Right lobe of liver (tissue), 4 donors: ENCODE data around the gene CYTH1.

Experiments
- POLR2A ChIP-seq: fragments of 450-650 bp; IDR thresholded peaks from one replicate; pipeline ENCODE4 v1.6.1; 2017; ENCODE audit warnings: antibody characterized with exemption, mild to moderate bottlenecking
- TF ChIP-seq, protein P1 (sequence below), 4 donors: fragments of 200-600 bp in 3 of 4; fragments of 450-650 bp in 1 of 4; IDR thresholded peaks; one replicate each; pipeline versions ENCODE4 v1.5.1 to v1.8.0; 2016 to 2022; ENCODE audit warnings: antibody characterized with exemption in 4 of 4, mild to moderate bottlenecking in 2 of 4
- donor health status: DM: no; HTN: no; CAD: no.
- donor health status: DM: no; HTN: no; CAD: no.
- donor health status: DM: no; HTN: yes; CAD: no.

DNA sequence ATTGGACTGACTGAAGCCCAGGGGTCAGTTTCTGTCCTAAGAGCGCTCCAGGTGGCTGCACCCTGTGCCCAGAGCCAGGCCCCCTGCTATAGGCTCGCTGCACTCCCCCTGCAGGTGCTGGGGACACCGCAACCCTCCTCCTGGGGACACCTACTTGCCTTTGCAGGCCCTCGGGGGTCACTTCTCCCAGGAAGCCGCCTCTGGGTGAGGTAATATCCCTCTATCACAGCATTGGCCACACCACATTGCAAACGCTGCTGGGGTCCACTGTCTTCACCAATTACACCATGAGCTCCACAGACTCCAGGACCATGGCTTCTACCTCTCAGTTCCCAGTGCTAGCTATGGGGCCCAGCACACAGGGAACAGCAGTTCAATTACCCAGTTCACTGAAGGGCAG, 43.6 kb upstream of the CYTH1 start:
- TF ChIP-seq, protein P1, sequence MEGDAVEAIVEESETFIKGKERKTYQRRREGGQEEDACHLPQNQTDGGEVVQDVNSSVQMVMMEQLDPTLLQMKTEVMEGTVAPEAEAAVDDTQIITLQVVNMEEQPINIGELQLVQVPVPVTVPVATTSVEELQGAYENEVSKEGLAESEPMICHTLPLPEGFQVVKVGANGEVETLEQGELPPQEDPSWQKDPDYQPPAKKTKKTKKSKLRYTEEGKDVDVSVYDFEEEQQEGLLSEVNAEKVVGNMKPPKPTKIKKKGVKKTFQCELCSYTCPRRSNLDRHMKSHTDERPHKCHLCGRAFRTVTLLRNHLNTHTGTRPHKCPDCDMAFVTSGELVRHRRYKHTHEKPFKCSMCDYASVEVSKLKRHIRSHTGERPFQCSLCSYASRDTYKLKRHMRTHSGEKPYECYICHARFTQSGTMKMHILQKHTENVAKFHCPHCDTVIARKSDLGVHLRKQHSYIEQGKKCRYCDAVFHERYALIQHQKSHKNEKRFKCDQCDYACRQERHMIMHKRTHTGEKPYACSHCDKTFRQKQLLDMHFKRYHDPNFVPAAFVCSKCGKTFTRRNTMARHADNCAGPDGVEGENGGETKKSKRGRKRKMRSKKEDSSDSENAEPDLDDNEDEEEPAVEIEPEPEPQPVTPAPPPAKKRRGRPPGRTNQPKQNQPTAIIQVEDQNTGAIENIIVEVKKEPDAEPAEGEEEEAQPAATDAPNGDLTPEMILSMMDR (IDR thresholded peaks at IDR 0.05), result no peak
- TF ChIP-seq POLR2A, result no peak
